ENCODE data around the gene ERI2.

DNA sequence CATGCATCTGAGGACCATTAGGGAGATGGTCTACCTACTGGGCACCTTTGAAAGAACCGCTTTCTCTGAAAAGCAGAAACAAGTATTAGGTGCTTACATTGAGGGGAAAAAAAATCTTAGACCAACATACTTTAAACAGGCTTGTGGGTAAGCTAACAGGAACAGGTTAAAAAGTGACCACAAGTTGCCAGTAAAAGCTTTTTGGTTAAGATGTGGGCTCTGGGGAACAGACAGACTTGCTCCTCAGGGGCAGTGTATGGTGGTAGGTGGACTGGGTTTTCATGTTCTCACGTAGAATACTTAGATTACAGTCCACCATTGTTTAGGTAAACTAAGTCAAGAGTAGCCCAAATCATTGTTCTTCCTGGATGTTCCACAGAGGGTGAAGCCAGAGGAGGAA lies 41.3 kb upstream of the ERI2 start:
- TF ChIP-seq, protein P1, sequence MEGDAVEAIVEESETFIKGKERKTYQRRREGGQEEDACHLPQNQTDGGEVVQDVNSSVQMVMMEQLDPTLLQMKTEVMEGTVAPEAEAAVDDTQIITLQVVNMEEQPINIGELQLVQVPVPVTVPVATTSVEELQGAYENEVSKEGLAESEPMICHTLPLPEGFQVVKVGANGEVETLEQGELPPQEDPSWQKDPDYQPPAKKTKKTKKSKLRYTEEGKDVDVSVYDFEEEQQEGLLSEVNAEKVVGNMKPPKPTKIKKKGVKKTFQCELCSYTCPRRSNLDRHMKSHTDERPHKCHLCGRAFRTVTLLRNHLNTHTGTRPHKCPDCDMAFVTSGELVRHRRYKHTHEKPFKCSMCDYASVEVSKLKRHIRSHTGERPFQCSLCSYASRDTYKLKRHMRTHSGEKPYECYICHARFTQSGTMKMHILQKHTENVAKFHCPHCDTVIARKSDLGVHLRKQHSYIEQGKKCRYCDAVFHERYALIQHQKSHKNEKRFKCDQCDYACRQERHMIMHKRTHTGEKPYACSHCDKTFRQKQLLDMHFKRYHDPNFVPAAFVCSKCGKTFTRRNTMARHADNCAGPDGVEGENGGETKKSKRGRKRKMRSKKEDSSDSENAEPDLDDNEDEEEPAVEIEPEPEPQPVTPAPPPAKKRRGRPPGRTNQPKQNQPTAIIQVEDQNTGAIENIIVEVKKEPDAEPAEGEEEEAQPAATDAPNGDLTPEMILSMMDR (conservative IDR thresholded peaks at IDR 0.05; ENCODE audit: low read depth, low read length), result no peak
- no peak for TF ChIP-seq EZH2 (IDR thresholded peaks at IDR 0.05; ENCODE audit: low read length, unreplicated experiment)
